Measurements from ENCODE around the gene LIMS4. TPM values are rescaled to one million over a fixed set of nuclear protein-coding genes. Genes with fewer than 3 reads are reported as not detected.
"Not testable (repeated sequence)": the region's sequence is repeated elsewhere in the genome, so short reads cannot be mapped to it uniquely, and the experiment has no call there.

The LIMS4 gene
- total RNA-seq = under 1 TPM; 0.43 to 0.89 TPM

- H3K27me3 Mint-ChIP-seq; H3K4me1 Mint-ChIP-seq (ENCODE audit: low read depth in 2 of 2); H3K4me3 Mint-ChIP-seq; H3K27ac Mint-ChIP-seq; H3K36me3 Mint-ChIP-seq; H3K9me3 Mint-ChIP-seq; ATAC-seq; DNase-seq (ENCODE audit: low spot score): not testable (repeated sequence)
Observed at GRCh38 chr2:110472171-110473058, at the start of gene LIMS4. Gene LIMS4 (minus strand): TSS chr2:110472816. CDS start chr2:110472778, 38 bp downstream.

- not testable (repeated sequence) for H3K4me3 Mint-ChIP-seq; H3K9me3 Mint-ChIP-seq; H3K36me3 Mint-ChIP-seq; H3K27me3 Mint-ChIP-seq; DNase-seq (ENCODE audit: low spot score); H3K4me1 Mint-ChIP-seq (ENCODE audit: low read depth in 2 of 2); H3K27ac Mint-ChIP-seq
- ATAC-seq = peak in 1 of 2 donors; percentile 53
Observed at GRCh38 chr2:110499755-110500377, 27.2 kb upstream of the LIMS4 start.

- H3K4me1 Mint-ChIP-seq (ENCODE audit: low read depth in 2 of 2); H3K27ac Mint-ChIP-seq; H3K9me3 Mint-ChIP-seq; H3K4me3 Mint-ChIP-seq; DNase-seq (ENCODE audit: low spot score); ATAC-seq; H3K36me3 Mint-ChIP-seq; H3K27me3 Mint-ChIP-seq: not testable (repeated sequence)
Observed at GRCh38 chr2:110496027-110496426, 23.4 kb upstream of the LIMS4 start.

GRCh38 chr2:110494488-110494887, 21.9 kb upstream of the LIMS4 start:
- H3K4me3 Mint-ChIP-seq; ATAC-seq; H3K4me1 Mint-ChIP-seq (ENCODE audit: low read depth in 2 of 2); H3K27ac Mint-ChIP-seq; H3K9me3 Mint-ChIP-seq; H3K36me3 Mint-ChIP-seq; DNase-seq (ENCODE audit: low spot score); H3K27me3 Mint-ChIP-seq: not testable (repeated sequence)

GRCh38 chr2:110488991-110489390, 16.4 kb upstream of the LIMS4 start:
- not testable (repeated sequence) for H3K9me3 Mint-ChIP-seq; H3K36me3 Mint-ChIP-seq; ATAC-seq; H3K27me3 Mint-ChIP-seq; H3K4me1 Mint-ChIP-seq (ENCODE audit: low read depth in 2 of 2); DNase-seq (ENCODE audit: low spot score); H3K4me3 Mint-ChIP-seq; H3K27ac Mint-ChIP-seq

GRCh38 chr2:110482697-110483096, 10.1 kb upstream of the LIMS4 start:
- ATAC-seq; DNase-seq (ENCODE audit: low spot score); H3K4me3 Mint-ChIP-seq; H3K9me3 Mint-ChIP-seq; H3K36me3 Mint-ChIP-seq; H3K27ac Mint-ChIP-seq; H3K4me1 Mint-ChIP-seq (ENCODE audit: low read depth in 2 of 2); H3K27me3 Mint-ChIP-seq: not testable (repeated sequence)

GRCh38 chr2:110481200-110481599, 8.6 kb upstream of the LIMS4 start:
- not testable (repeated sequence) for H3K9me3 Mint-ChIP-seq; DNase-seq (ENCODE audit: low spot score); H3K27me3 Mint-ChIP-seq; H3K36me3 Mint-ChIP-seq; ATAC-seq; H3K4me3 Mint-ChIP-seq; H3K27ac Mint-ChIP-seq; H3K4me1 Mint-ChIP-seq (ENCODE audit: low read depth in 2 of 2)

GRCh38 chr2:110480084-110480483, 7.5 kb upstream of the LIMS4 start:
- not testable (repeated sequence) for ATAC-seq; H3K4me3 Mint-ChIP-seq; H3K9me3 Mint-ChIP-seq; H3K27ac Mint-ChIP-seq; DNase-seq (ENCODE audit: low spot score); H3K36me3 Mint-ChIP-seq; H3K27me3 Mint-ChIP-seq; H3K4me1 Mint-ChIP-seq (ENCODE audit: low read depth in 2 of 2)

- H3K27ac Mint-ChIP-seq; H3K36me3 Mint-ChIP-seq; H3K4me1 Mint-ChIP-seq (ENCODE audit: low read depth in 2 of 2); H3K9me3 Mint-ChIP-seq; DNase-seq (ENCODE audit: low spot score); ATAC-seq; H3K4me3 Mint-ChIP-seq; H3K27me3 Mint-ChIP-seq: not testable (repeated sequence)
Observed at GRCh38 chr2:110477370-110477769, 4.8 kb upstream of the LIMS4 start.

- not testable (repeated sequence) for H3K4me3 Mint-ChIP-seq; ATAC-seq; H3K27ac Mint-ChIP-seq; H3K4me1 Mint-ChIP-seq (ENCODE audit: low read depth in 2 of 2); H3K9me3 Mint-ChIP-seq; H3K36me3 Mint-ChIP-seq; DNase-seq (ENCODE audit: low spot score); H3K27me3 Mint-ChIP-seq
Observed at GRCh38 chr2:110476952-110477351, 4.3 kb upstream of the LIMS4 start.

GRCh38 chr2:110475627-110476359, 3.2 kb upstream of the LIMS4 start:
- H3K36me3 Mint-ChIP-seq; H3K4me1 Mint-ChIP-seq (ENCODE audit: low read depth in 2 of 2); H3K27ac Mint-ChIP-seq; H3K4me3 Mint-ChIP-seq; H3K27me3 Mint-ChIP-seq; H3K9me3 Mint-ChIP-seq; ATAC-seq; DNase-seq (ENCODE audit: low spot score): not testable (repeated sequence)

- H3K9me3 Mint-ChIP-seq; H3K36me3 Mint-ChIP-seq; H3K27ac Mint-ChIP-seq; H3K4me1 Mint-ChIP-seq (ENCODE audit: low read depth in 2 of 2); DNase-seq (ENCODE audit: low spot score); H3K27me3 Mint-ChIP-seq; H3K4me3 Mint-ChIP-seq: not testable (repeated sequence)
- ATAC-seq = peak; percentile 98 to 100
Observed at GRCh38 chr2:110474898-110475297, 2.3 kb upstream of the LIMS4 start.

GRCh38 chr2:110473059-110473358, 393 bp upstream of the LIMS4 start:
- not testable (repeated sequence) for H3K4me3 Mint-ChIP-seq; H3K4me1 Mint-ChIP-seq (ENCODE audit: low read depth in 2 of 2); ATAC-seq; DNase-seq (ENCODE audit: low spot score); H3K9me3 Mint-ChIP-seq; H3K27ac Mint-ChIP-seq; H3K36me3 Mint-ChIP-seq; H3K27me3 Mint-ChIP-seq

- not testable (repeated sequence) for DNase-seq (ENCODE audit: low spot score); ATAC-seq
Observed at GRCh38 chr2:110468921-110469320, 3.7 kb downstream of the LIMS4 start.

More at GRCh38 chr2:110468921-110469320, 3.7 kb downstream of the LIMS4 start:
- not testable (repeated sequence) for H3K36me3 Mint-ChIP-seq; H3K27ac Mint-ChIP-seq; H3K4me1 Mint-ChIP-seq (ENCODE audit: low read depth in 2 of 2); H3K9me3 Mint-ChIP-seq; H3K27me3 Mint-ChIP-seq; H3K4me3 Mint-ChIP-seq
